Measurements from ENCODE around the gene FARS2.

Gene FARS2

DNA sequence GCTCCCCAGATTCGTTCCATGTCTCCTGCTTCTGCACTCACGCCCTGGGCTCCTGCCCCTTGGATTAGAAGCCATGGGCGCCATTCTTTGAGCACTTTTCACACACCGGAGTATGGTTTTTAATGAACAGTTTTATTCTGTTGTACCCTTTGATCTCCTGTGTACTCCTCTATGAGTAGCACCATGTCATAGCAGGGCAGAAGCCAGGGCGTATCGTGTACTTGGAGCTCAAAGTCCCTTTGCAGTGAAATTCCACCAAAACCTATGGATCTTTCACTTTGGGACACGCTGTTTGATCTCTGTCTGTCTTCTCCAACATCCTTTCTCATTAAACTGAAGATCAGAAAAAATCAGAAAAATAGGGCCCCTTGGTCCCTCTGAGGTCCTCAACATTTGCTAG, 470.1 kb downstream of the FARS2 start:
- POLR2A ChIA-PET: no interaction called here
- Histone ChIP-seq H3K36me3 (ENCODE audit: control insufficient read depth in 2 of 2, insufficient read depth in 1 of 2, low read length in 2 of 2) (no peaks in the 10 kb centered on the region), H3K4me1 (ENCODE audit: control insufficient read depth, insufficient read depth, low read length) (no peaks in the 10 kb centered on the region), H3K4me3 (ENCODE audit: low read depth, low read length) (no peak overlapping the region), H3K9me3 (ENCODE audit: control insufficient read depth, insufficient read depth, low read depth, low read length) (no peaks in the 10 kb centered on the region), H3K27ac (ENCODE audit: extremely low read depth, low read depth, low read length) (no peak overlapping the region)
- CTCF ChIA-PET: no interaction called here
- TF ChIP-seq SP7 (tag by site-specific recombination; IDR thresholded peaks at IDR 0.05) (no peak), KLF8 (tag by site-specific recombination; IDR thresholded peaks at IDR 0.05) (no peak), ZXDB (tag by site-specific recombination; IDR thresholded peaks at IDR 0.05) (no peak)

DNA sequence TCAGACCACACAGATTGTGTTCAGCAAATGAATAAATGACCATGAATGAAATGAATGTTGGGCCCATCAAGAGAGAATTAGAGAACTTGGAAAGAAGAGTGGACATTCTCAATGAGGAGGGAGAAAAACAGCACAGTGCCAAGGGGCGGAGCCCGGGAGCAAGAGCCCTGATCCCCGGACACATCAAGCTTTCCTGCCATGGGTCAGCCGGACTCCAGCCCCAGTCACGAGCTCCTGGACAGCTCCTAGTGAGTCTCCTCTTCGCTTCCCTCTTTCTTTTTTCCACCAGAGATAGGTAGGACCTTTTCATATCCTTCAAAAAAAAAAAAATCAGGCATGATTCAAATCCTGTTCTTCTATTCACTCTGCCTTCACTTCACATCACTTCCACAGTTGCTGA, 471.2 kb downstream of the FARS2 start:
- CTCF ChIA-PET: interaction anchor here (0.6 kb wide), 1 partner anchor 162 kb away, joined by 3 read pairs; no protein-coding TSS in a partner anchor
- Histone ChIP-seq H3K27ac (ENCODE audit: extremely low read depth, low read depth, low read length) (no peak overlapping the region), H3K36me3 (ENCODE audit: control insufficient read depth in 2 of 2, insufficient read depth in 1 of 2, low read length in 2 of 2) (no peaks in the 10 kb centered on the region), H3K9me3 (ENCODE audit: control insufficient read depth, insufficient read depth, low read depth, low read length) (no peaks in the 10 kb centered on the region), H3K4me1 (ENCODE audit: control insufficient read depth, insufficient read depth, low read length) (no peaks in the 10 kb centered on the region), H3K4me3 (ENCODE audit: low read depth, low read length) (no peak overlapping the region)
- POLR2A ChIA-PET: no interaction called here
- no peak for TF ChIP-seq ZNF530 (tag by site-specific recombination; IDR thresholded peaks at IDR 0.05; ENCODE audit: low read depth)
- no peak for TF ChIP-seq ZNF416 (tag by site-specific recombination; IDR thresholded peaks at IDR 0.05)
- TF ChIP-seq PRDM1 (tag by site-specific recombination; IDR thresholded peaks at IDR 0.05): no peak
- TF ChIP-seq, protein P1, sequence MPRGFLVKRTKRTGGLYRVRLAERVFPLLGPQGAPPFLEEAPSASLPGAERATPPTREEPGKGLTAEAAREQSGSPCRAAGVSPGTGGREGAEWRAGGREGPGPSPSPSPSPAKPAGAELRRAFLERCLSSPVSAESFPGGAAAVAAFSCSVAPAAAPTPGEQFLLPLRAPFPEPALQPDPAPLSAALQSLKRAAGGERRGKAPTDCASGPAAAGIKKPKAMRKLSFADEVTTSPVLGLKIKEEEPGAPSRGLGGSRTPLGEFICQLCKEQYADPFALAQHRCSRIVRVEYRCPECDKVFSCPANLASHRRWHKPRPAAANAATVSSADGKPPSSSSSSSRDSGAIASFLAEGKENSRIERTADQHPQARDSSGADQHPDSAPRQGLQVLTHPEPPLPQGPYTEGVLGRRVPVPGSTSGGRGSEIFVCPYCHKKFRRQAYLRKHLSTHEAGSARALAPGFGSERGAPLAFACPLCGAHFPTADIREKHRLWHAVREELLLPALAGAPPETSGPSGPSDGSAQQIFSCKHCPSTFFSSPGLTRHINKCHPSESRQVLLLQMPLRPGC (tag by site-specific recombination; IDR thresholded peaks at IDR 0.05): no peak
- TF ChIP-seq, protein P2, sequence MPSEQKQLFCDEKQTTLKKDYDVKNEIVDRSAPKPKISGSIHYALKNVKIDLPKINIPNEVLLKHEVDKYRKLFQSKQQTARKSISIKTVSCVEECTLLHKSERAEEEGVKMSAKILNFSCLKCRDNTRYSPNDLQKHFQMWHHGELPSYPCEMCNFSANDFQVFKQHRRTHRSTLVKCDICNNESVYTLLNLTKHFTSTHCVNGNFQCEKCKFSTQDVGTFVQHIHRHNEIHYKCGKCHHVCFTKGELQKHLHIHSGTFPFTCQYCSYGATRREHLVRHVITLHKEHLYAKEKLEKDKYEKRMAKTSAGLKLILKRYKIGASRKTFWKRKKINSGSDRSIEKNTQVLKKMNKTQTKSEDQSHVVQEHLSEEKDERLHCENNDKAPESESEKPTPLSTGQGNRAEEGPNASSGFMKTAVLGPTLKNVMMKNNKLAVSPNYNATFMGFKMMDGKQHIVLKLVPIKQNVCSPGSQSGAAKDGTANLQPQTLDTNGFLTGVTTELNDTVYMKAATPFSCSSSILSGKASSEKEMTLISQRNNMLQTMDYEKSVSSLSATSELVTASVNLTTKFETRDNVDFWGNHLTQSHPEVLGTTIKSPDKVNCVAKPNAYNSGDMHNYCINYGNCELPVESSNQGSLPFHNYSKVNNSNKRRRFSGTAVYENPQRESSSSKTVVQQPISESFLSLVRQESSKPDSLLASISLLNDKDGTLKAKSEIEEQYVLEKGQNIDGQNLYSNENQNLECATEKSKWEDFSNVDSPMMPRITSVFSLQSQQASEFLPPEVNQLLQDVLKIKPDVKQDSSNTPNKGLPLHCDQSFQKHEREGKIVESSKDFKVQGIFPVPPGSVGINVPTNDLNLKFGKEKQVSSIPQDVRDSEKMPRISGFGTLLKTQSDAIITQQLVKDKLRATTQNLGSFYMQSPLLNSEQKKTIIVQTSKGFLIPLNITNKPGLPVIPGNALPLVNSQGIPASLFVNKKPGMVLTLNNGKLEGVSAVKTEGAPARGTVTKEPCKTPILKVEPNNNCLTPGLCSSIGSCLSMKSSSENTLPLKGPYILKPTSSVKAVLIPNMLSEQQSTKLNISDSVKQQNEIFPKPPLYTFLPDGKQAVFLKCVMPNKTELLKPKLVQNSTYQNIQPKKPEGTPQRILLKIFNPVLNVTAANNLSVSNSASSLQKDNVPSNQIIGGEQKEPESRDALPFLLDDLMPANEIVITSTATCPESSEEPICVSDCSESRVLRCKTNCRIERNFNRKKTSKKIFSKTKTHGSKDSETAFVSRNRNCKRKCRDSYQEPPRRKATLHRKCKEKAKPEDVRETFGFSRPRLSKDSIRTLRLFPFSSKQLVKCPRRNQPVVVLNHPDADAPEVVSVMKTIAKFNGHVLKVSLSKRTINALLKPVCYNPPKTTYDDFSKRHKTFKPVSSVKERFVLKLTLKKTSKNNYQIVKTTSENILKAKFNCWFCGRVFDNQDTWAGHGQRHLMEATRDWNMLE (tag by site-specific recombination; conservative IDR thresholded peaks at IDR 0.05; ENCODE audit: low read depth): no peak
- TF ChIP-seq, protein P3, sequence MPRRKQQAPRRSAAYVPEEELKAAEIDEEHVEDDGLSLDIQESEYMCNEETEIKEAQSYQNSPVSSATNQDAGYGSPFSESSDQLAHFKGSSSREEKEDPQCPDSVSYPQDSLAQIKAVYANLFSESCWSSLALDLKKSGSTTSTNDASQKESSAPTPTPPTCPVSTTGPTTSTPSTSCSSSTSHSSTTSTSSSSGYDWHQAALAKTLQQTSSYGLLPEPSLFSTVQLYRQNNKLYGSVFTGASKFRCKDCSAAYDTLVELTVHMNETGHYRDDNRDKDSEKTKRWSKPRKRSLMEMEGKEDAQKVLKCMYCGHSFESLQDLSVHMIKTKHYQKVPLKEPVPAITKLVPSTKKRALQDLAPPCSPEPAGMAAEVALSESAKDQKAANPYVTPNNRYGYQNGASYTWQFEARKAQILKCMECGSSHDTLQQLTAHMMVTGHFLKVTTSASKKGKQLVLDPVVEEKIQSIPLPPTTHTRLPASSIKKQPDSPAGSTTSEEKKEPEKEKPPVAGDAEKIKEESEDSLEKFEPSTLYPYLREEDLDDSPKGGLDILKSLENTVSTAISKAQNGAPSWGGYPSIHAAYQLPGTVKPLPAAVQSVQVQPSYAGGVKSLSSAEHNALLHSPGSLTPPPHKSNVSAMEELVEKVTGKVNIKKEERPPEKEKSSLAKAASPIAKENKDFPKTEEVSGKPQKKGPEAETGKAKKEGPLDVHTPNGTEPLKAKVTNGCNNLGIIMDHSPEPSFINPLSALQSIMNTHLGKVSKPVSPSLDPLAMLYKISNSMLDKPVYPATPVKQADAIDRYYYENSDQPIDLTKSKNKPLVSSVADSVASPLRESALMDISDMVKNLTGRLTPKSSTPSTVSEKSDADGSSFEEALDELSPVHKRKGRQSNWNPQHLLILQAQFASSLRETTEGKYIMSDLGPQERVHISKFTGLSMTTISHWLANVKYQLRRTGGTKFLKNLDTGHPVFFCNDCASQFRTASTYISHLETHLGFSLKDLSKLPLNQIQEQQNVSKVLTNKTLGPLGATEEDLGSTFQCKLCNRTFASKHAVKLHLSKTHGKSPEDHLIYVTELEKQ (tag by site-specific recombination; IDR thresholded peaks at IDR 0.05; ENCODE audit: borderline replicate concordance): no peak
- TF ChIP-seq ZNF146 (tag by site-specific recombination; IDR thresholded peaks at IDR 0.05): no peak
- TF ChIP-seq ZNF776 (tag by site-specific recombination; IDR thresholded peaks at IDR 0.05; ENCODE audit: borderline replicate concordance): no peak
- no peak for TF ChIP-seq ZNF404 (tag by site-specific recombination; IDR thresholded peaks at IDR 0.05)
- TF ChIP-seq, protein P4, sequence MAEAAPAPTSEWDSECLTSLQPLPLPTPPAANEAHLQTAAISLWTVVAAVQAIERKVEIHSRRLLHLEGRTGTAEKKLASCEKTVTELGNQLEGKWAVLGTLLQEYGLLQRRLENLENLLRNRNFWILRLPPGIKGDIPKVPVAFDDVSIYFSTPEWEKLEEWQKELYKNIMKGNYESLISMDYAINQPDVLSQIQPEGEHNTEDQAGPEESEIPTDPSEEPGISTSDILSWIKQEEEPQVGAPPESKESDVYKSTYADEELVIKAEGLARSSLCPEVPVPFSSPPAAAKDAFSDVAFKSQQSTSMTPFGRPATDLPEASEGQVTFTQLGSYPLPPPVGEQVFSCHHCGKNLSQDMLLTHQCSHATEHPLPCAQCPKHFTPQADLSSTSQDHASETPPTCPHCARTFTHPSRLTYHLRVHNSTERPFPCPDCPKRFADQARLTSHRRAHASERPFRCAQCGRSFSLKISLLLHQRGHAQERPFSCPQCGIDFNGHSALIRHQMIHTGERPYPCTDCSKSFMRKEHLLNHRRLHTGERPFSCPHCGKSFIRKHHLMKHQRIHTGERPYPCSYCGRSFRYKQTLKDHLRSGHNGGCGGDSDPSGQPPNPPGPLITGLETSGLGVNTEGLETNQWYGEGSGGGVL (tag by site-specific recombination; IDR thresholded peaks at IDR 0.05): no peak
- TF ChIP-seq GLI2 (tag by site-specific recombination; IDR thresholded peaks at IDR 0.05; ENCODE audit: borderline replicate concordance, low read depth): no peak
- no peak for TF ChIP-seq ZNF623 (tag by site-specific recombination; IDR thresholded peaks at IDR 0.05)
- no peak for TF ChIP-seq ZNF501 (tag by site-specific recombination; IDR thresholded peaks at IDR 0.05)
- no peak for TF ChIP-seq SETDB1 (IDR thresholded peaks at IDR 0.05; ENCODE audit: insufficient read length, low read length)
- TF ChIP-seq, protein P5, sequence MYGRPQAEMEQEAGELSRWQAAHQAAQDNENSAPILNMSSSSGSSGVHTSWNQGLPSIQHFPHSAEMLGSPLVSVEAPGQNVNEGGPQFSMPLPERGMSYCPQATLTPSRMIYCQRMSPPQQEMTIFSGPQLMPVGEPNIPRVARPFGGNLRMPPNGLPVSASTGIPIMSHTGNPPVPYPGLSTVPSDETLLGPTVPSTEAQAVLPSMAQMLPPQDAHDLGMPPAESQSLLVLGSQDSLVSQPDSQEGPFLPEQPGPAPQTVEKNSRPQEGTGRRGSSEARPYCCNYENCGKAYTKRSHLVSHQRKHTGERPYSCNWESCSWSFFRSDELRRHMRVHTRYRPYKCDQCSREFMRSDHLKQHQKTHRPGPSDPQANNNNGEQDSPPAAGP (tag by site-specific recombination; IDR thresholded peaks at IDR 0.05): no peak
- TF ChIP-seq REPIN1 (tag by site-specific recombination; IDR thresholded peaks at IDR 0.05; ENCODE audit: low read depth): no peak
- TF ChIP-seq YY1 (tag by site-specific recombination; IDR thresholded peaks at IDR 0.05): no peak
- no peak for TF ChIP-seq MYNN (tag by site-specific recombination; IDR thresholded peaks at IDR 0.05; ENCODE audit: borderline replicate concordance)
